Rectal smooth muscle tissue (tissue), 1 donor: ENCODE data around the gene STK33.
A peak's percentile ranks its signal among the peaks of the same experiment; 100 is the strongest.

ENCODE experiments used
- H3K27ac ChIP-seq: one replicate; pipeline ENCODE4 v1.7.0; 2013; ENCODE audit warnings: low read depth, low read length, inconsistent platforms
- H3K27me3 ChIP-seq: one replicate; pipeline ENCODE4 v1.7.0; 2013; ENCODE audit warnings: low read length; ENCODE audit not compliant: control insufficient read depth, insufficient read depth
- H3K36me3 ChIP-seq: one replicate; pipeline ENCODE4 v1.7.0; 2013; ENCODE audit warnings: low read length; ENCODE audit not compliant: control insufficient read depth, insufficient read depth
- H3K4me1 ChIP-seq: one replicate; pipeline ENCODE4 v1.7.0; 2013; ENCODE audit warnings: low read length; ENCODE audit not compliant: control insufficient read depth, insufficient read depth
- H3K4me3 ChIP-seq: one replicate; pipeline ENCODE4 v1.7.0; 2013; ENCODE audit warnings: low read length
- H3K9ac ChIP-seq: one replicate; pipeline ENCODE4 v1.7.0; 2013; ENCODE audit warnings: low read length

STK33 gene

DNA sequence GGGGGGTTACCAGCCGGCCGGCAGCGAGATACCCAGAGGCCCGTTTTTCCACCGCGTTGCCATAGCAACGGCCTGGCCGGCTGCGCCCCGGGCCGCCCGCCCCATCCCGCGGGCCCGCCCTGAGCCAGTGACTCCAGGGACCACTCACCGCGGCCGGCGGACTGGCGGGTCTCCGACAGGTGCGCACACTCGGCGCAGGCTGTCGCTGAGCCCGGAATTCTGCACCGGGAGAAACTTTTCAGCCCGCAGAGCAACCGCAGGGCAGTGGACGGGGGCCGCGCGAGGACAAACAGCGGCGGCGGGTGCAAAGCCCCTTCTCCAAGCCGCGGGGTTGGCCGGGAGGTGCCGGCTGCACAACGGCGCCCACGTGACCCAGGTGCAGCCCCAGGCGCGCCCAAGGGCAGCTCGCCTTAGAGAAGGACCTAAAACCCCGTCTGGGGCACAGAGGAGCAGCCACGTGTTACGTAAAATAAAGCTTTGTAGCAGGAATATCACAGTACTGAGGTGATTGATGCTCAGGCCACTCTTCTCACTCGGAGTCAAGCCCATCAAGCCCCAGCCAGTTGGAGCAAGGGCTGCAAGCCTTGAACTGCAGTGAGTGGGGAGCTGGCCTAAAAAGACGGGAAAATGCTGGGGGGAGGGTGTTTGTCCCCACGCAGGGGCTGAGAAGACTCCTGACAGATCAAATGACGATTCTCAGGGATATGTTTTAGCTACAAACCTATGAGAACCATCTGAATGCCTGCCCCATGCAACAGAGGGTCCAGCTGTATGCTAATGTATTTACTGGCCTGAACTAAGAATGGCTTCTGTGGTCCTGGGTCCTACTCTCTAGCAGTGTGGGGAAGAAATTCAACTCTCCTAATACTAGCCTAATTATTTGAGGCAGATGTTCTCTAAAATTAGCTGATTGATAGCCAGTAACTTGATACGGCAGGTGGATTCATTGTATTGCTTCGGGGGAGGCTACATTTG lies at the start of gene STK33:
STK33 (minus strand) TSS at position 294 of the 975 bp plus-strand sequence. CDS start 119,323 bp downstream, outside the sequence.
- Histone ChIP-seq H3K4me1 (peaks cover 7% of the 10 kb centered on the region), H3K27ac (peak within 1 kb of the TSS; percentile 53), H3K36me3 (no peaks in the 10 kb centered on the region), H3K27me3 (no peaks in the 10 kb centered on the region), H3K9ac (peak within 1 kb of the TSS; percentile 10), H3K4me3 (peak within 1 kb of the TSS; percentile 71)

GRCh38 chr11:8642196-8642841 lies 48.3 kb upstream of the STK33 start:
- no peaks in the 10 kb centered on the region for H3K4me1 ChIP-seq
- no peak overlapping the region for H3K4me3 ChIP-seq
- H3K27me3 ChIP-seq = no peaks in the 10 kb centered on the region
- no peak overlapping the region for H3K9ac ChIP-seq
- peaks cover 13% of the 10 kb centered on the region for H3K36me3 ChIP-seq
- no peak overlapping the region for H3K27ac ChIP-seq

GRCh38 chr11:8641332-8641731 lies 47.3 kb upstream of the STK33 start:
- Histone ChIP-seq H3K27me3 (no peaks in the 10 kb centered on the region), H3K9ac (no peak overlapping the region), H3K4me3 (no peak overlapping the region), H3K4me1 (no peaks in the 10 kb centered on the region), H3K36me3 (peaks cover 12% of the 10 kb centered on the region), H3K27ac (no peak overlapping the region)

- H3K36me3 ChIP-seq = peaks cover 6% of the 10 kb centered on the region
- no peaks in the 10 kb centered on the region for H3K27me3 ChIP-seq
- no peak overlapping the region for H3K27ac ChIP-seq
- no peak overlapping the region for H3K4me3 ChIP-seq
- no peak overlapping the region for H3K9ac ChIP-seq
- no peaks in the 10 kb centered on the region for H3K4me1 ChIP-seq
Observed at GRCh38 chr11:8640267-8640906, 46.4 kb upstream of the STK33 start.

GRCh38 chr11:8639655-8640054 lies 45.6 kb upstream of the STK33 start:
- no peak overlapping the region for H3K9ac ChIP-seq
- no peak overlapping the region for H3K4me3 ChIP-seq
- no peaks in the 10 kb centered on the region for H3K27me3 ChIP-seq
- no peak overlapping the region for H3K27ac ChIP-seq
- no peaks in the 10 kb centered on the region for H3K4me1 ChIP-seq
- H3K36me3 ChIP-seq = peaks cover 3% of the 10 kb centered on the region

DNA sequence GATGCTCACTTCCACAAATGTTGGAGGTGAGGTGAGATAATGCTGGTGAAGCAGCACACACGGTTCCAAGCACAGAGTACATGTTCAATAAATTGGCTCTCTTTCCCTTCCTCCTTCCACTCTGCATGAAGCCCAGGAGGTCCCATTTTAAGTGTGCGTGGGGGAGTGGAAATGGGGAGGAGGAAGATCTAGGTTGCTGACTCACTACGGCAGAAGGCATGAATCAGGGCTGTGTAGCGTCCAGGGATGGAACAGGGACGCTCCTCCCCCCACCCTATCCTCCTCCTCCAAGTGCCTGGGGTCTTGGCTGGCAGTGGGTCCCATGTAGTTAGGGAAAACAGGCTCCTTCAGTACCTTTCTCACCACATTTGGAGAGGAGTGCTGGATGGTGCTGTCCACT lies 44.3 kb upstream of the STK33 start:
- no peak overlapping the region for H3K27ac ChIP-seq
- H3K4me3 ChIP-seq = no peak overlapping the region
- no peak overlapping the region for H3K9ac ChIP-seq
- H3K27me3 ChIP-seq = no peaks in the 10 kb centered on the region
- H3K36me3 ChIP-seq = peaks cover 2% of the 10 kb centered on the region
- no peaks in the 10 kb centered on the region for H3K4me1 ChIP-seq

- peaks cover 3% of the 10 kb centered on the region for H3K36me3 ChIP-seq
- H3K27me3 ChIP-seq = no peaks in the 10 kb centered on the region
- no peak overlapping the region for H3K4me3 ChIP-seq
- no peak overlapping the region for H3K9ac ChIP-seq
- peaks cover 3% of the 10 kb centered on the region for H3K4me1 ChIP-seq
- no peak overlapping the region for H3K27ac ChIP-seq
Observed at GRCh38 chr11:8636127-8636526, 42.1 kb upstream of the STK33 start.

- Histone ChIP-seq H3K4me3 (no peak overlapping the region), H3K27me3 (no peaks in the 10 kb centered on the region), H3K36me3 (peaks cover 3% of the 10 kb centered on the region), H3K27ac (no peak overlapping the region), H3K9ac (no peak overlapping the region), H3K4me1 (peaks cover 3% of the 10 kb centered on the region)
Observed at GRCh38 chr11:8634498-8634897, 40.5 kb upstream of the STK33 start.

DNA sequence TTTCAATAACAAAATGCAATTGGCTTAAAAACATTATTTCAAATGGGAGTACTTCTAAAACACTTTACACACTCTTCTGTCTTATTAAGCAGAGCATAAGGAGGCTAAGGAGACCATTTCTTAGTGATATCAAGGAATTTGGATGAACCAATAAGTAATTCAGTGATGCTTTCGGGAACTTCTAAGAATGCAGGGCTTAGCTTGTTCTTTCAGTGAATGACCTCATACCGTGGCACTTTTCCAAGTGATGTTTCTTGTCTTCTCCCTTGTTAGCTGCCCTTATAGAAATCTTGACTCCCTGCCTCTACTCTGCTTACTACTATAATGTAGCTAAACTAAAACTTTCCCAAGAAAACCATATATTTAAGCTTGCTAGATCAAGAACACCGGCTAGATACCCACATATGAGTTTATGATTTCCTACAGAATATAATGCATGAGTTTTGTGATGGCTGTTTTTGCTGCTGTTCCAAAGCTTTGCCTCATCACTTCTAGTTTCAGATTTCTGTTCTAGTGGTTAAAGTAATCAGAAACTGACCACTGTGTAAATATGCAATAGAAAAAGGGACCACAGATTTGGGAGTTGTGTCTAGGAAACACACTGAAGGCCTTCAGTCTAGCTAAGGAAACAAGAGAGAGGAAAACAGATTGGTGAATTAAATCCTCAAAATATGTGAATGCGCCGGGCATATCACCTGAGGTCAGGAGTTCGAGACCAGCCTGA lies 37.5 kb upstream of the STK33 start:
- H3K27ac ChIP-seq = no peak overlapping the region
- H3K27me3 ChIP-seq = no peaks in the 10 kb centered on the region
- H3K36me3 ChIP-seq = peaks cover 3% of the 10 kb centered on the region
- H3K9ac ChIP-seq = no peak overlapping the region
- peaks cover 3% of the 10 kb centered on the region for H3K4me1 ChIP-seq
- H3K4me3 ChIP-seq = no peak overlapping the region

DNA sequence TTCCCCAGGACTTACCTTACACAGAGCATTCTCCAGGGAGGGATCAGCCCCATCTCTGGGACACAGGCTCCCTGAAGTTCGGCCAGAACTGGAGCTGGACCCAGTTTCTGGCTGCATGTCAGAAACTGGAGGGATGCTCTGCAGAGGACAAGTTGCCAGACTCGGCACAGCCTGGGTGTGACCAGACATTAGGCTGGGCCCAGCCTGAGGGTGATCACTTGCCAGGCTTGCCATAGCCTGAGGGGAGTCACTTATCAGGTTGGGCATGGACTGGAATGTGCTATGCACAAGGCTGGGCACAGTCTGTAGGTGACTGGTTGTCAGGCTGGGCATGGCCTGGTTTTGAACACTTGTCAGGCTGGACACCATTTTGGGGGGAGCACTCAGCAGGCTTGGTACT lies 30.7 kb upstream of the STK33 start:
- no peak overlapping the region for H3K27ac ChIP-seq
- peaks cover 3% of the 10 kb centered on the region for H3K36me3 ChIP-seq
- no peak overlapping the region for H3K4me3 ChIP-seq
- no peaks in the 10 kb centered on the region for H3K27me3 ChIP-seq
- no peak overlapping the region for H3K9ac ChIP-seq
- no peaks in the 10 kb centered on the region for H3K4me1 ChIP-seq

GRCh38 chr11:8621147-8621546 lies 27.1 kb upstream of the STK33 start:
- Histone ChIP-seq H3K9ac (no peak overlapping the region), H3K4me1 (no peaks in the 10 kb centered on the region), H3K27ac (no peak overlapping the region), H3K4me3 (no peak overlapping the region), H3K27me3 (no peaks in the 10 kb centered on the region), H3K36me3 (peaks cover 5% of the 10 kb centered on the region)

DNA sequence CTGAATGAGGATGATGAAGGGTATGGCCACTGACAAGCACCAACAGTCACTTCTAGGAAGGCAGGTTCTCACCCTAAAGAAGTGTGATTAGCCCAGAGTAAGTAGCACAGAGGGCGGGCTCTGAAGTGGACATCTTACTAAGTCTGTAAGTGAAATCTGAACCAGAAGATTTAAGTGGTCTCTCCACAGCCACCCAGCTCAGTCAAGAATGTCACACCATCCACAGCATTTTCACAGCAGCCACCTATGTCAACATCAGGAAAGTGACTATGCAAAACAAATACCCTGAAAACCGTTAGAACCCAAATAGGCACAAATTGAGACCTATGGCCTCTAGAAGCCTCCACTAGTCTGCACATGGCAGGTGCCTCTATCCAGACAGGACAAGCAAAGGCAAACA lies 23.0 kb upstream of the STK33 start:
- Histone ChIP-seq H3K4me1 (no peaks in the 10 kb centered on the region), H3K36me3 (peaks cover 2% of the 10 kb centered on the region), H3K27ac (no peak overlapping the region), H3K27me3 (no peaks in the 10 kb centered on the region), H3K9ac (no peak overlapping the region), H3K4me3 (no peak overlapping the region)
